ENCODE results near the gene SLC43A2.
"Not testable (repeated sequence)": the region's sequence is repeated elsewhere in the genome, so short reads cannot be mapped to it uniquely, and the experiment has no call there.

SLC43A2 gene

DNA sequence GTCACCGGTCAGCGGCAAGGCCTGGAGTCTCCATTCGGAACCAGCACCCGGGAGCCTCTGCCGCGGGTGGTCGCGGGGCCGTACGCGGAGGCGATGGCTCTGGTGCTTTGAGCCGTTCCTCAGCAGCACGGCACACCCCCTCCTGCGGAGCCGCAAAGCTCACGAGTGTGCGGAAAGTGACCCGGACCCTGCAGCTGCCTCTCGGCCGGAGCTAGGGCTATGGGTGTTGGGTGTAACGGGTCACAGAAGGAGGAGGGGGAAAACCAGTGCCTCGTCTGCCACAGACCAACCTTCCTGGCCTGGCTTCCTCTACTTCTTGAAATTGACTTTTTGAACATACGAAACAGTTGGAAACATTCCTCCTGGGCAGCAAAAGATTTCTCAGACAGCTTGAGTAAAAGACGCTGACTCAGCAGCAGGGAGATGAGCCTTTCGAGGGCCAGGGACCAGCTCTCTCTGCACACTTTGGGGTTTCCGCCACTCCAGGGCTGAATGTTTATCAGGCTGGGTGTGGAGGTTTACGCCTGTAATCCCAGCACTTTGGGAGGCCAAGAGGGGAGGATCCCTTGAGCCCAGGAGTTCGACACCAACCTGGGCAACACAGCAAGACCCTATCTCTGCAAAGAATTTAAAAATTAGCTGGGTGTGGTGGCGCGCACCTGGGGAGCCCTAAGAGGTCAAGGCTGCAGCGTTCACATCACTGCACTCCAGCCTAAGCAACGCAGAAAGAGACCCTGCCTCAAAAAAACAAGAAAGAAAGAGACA, 39.6 kb downstream of the SLC43A2 start:
- FAIRE-seq, result no peak

DNA sequence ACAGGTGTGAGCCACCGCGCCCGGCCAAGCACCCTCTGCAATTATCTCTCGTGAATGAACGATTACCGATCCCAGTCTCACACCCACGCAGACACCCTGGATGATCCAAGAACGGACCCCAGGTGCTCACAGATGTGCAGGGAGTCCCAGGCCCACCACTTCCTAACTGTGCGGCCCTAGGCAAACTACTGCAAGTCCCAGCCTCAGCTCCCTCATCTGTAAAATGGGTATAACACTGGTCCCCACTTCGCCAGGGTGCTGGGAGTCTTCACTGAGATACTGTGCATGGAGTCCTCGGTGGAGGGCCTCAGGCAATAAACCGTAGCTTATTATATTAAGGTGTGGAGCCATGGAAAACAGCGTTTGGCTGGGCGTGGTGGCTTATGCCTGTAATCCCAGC, 44.5 kb downstream of the SLC43A2 start:
- FAIRE-seq, result no peak

DNA sequence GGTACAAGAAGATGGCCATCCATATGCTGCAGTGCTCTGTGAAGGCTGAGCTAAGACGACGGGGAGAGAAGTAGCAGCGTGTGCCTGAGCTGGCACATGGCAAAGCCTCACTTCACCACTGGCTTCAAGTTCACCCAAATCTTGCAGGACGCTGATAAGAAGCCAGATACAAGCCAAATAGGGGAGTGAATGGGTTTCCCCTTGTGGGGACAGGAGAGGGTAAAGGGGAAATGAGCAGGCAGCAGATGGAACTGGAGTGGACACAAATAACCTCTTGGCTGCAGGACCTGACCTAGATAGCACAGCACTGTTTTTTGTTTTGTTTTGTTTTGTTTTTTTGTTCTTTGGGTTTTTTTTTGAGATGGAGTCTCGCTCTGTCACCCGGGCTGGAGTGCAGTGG, 45.1 kb downstream of the SLC43A2 start:
- FAIRE-seq, result no peak

DNA sequence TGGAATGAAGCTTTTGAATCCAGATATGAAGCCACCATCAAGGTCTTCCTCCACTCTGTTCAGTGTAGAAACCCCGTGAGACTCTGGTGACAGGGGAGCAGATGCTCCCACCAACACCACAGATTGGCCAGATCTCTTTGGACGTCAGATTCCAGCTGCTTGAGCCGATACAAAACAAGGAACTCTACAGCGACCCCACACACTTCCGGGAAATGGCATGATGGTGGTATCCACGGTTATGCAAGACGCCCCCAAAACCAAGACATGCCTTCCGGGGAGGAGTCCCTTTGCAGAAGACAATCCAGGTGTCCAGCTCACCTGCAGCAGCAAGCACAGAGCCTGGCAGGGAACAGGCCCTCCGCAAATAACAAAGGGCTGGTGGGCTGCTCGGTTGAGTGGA, 46.3 kb downstream of the SLC43A2 start:
- FAIRE-seq, result no peak

DNA sequence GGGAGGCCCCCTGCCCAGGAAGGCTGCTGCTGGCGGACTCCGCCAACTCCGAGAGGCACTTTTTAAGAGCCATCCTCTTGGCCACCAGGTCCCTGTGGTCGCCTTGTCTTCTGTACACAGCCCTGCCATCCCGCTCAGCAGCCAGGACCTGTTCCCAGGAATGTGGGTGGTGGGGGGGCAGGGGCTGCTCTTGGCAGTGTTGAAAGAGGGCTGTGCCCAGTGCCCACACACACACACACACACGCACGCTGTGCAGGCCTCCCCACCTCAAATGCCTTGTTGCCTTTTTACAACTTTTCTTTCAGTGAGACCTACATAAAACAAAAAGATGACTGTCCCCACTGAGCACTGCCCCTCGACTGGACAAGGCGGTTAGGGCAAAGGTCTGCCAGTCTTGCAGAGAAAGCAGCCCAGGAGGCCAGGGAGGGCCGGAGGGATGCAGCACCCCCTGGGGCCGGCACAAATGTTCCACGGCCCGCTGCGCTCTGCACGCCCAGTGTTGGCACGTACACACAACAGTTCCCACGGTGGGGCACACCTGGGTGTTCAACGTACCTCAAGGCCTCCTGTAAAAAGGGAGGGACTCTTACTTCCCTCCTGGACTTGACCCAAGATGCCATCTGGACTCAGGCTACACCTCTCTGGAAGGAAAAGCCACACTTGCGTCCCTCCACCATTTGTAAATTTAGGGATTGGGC, 47.5 kb downstream of the SLC43A2 start:
- no peak for FAIRE-seq

DNA sequence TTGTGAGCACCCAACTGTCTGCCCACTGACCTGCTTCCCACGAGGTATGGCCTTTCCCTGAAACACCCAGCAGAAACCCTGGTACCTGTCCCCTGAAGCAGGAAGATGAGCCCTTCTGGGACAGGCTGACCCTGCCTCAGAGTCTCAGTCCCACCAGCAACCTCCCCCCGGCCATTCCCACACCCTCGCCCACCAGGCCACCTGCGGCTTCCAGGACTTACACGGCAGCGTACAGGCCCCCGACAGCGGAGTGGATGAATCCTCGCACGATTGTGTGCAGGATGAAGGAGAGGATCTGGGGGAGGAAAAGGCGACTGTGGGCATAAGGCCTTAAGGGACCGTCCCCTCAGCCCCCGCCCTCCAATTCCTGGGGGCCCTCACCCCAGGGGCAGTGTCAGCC, 50.6 kb downstream of the SLC43A2 start:
- no peak for FAIRE-seq

DNA sequence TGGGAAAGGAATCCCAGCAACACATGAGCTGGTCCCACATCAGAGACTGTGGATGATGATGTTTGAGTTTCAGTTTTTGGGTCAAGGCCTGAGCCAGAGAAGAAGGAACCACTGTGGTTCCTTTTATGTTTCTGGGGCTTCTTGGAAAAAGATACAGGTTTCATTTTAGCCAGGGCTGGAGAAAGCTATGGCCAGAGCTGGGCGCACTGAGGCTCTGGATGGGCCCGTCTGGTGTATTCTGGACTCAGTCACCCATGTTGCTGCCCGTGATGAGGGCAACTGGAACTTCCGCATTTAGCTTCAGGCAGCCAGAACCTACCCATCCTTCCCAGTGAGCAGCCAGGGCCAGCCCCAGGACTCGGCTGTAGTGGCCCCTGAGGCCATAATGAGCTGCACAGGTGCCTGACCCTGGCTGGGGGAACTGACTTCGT, 51.0 kb downstream of the SLC43A2 start:
- no peak for FAIRE-seq

DNA sequence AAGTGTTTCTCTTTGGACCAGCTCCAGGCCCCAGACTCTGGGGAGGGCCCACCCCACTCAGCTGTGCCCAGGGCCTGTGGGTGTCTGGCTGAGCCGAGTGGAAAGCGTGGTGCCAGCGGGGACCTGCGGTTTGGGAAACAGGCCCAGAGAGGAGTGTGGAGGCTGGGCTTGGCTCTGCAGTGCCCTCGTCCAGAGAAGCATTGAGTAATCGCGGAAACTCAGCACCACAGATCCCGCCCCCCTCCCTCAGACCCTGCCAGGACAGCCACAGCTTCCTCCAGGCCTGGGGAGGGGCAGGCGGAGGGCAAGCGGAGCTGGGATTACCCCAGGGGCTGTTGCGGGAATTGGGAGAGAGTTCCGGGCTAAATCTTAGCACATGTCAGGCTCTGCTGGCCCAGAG, 51.5 kb downstream of the SLC43A2 start:
- no peak for FAIRE-seq

DNA sequence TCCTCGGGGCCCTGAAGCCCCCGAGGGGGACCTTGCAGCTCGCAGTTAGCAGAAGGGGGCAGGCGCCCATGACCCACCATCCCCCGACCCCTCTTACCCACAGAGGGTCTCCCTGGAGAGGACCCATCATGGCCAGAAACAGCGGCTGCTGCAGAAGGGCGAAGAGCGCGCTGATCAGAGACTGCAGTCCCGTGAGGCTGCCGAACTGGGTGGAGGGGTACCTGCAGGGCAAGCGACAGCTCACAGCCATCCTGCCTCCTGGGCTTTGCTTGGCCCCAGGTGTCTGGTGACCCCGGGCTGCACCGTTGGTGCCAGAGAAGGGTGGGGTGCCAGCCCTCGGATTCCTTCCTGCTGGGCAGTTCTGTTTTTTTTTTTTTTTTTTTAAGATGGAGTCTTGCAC, 52.1 kb downstream of the SLC43A2 start:
- FAIRE-seq, result no peak

DNA sequence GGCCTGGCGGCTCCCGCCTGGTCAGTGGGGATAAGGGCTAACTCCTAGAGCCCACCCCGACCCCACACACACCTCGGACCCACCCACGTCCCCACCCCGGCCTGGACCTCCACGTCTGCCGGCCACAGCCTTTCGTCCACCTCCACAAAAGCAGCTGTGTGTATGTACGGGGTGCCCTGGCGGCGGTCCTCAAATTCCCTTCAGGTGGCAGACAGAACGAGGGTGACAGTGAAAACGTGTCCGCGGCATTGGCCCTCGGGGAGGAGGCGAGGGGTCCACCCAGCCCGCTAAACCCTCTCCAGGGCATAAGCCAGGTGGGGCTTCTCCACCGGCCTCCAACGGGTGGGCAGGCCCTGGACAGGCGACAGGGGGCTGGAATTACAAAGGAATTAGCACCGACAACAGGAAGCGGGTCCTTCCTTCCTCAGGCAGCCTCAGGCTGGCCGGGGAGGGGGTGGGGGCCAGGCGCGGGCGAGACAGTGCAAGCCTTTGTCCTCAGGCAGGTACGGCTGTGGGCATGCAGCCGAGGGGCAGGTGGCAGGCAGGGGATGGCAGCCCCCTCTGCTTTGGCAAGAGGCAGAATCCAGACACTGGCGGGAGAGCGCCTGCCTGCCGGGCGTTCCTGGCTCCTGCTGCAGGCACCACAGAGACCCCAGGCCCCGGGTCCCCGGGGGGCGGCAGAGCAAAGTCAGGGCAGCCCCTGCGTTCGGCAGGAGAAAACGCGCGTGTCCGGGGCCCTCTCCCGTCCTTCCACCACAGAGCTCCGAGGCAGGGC, 53.8 kb downstream of the SLC43A2 start:
- no peak for FAIRE-seq

DNA sequence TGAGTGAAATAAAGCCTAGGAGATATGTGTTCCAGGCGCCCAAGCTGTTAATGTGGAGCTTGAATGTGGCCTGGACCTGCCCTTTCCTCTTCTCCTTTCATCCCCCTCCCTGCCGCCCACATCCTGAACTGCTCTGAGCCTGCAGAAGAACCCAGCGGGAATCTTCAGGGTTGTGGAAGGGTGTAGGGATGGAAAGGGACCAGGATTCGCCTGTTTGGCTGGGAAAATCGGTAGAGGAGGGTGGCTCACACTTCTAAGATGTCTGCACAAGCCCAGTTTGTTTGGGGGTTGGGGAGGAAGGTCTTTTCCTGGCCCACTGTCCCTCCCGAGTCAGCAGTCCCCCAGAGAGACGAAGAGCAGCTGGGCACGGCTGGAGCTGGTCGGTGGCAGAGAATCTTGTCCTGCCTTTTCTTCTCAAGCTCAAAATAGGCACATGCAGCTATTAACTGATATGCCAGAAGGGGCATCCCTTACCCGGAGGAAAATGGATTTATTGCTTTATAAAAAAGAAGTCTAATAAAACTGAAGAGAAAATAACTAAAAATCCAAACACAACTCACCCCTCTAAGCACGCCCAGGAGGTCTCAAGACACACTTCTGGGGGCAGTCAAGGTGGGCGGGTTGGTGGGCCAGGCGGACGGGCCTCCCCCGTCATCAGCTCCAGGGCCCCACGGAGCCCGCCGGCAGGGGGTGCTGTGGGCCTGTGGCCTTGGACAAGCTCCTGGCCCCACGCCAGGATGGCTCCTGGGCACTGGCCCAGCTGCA, 54.5 kb downstream of the SLC43A2 start:
- no peak for FAIRE-seq

DNA sequence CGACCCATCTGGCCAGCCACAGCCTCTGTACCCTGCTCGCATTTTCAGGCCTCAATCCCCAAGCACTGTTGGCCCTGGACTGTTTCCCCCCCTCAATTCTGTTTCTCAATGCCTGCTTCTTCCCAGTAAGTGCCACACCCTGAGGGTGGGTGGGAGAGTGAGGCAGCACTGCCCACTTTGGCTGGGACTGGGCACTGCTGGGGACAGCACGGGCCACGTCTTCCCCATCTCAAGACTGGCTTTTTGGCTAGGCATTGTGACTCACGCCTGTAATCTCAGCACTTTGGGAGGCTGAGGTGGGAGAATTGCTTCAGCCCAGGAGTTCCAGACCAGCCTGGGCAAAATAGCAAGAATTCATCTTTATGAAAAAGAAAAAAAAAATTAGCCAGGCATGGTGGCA, 56.0 kb downstream of the SLC43A2 start:
- FAIRE-seq, result not testable (repeated sequence)

DNA sequence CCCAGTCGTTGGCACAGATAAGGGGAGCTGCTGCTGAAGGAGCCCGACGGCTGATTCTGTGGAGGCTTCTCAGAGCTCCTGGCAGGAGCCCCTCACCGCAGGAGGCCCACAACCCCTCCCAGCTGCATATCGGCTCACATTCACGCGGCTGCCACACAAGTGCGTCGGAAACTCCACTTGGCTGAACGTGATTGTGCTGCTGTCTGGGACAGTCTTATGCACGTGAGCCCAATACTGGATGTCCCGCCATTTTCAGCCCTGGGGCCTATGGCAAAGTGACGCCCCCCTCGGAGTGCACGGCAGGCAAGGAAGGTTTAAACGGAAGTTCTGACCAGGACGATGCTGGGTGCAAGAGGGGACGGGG, 57.3 kb downstream of the SLC43A2 start:
- FAIRE-seq, result no peak

DNA sequence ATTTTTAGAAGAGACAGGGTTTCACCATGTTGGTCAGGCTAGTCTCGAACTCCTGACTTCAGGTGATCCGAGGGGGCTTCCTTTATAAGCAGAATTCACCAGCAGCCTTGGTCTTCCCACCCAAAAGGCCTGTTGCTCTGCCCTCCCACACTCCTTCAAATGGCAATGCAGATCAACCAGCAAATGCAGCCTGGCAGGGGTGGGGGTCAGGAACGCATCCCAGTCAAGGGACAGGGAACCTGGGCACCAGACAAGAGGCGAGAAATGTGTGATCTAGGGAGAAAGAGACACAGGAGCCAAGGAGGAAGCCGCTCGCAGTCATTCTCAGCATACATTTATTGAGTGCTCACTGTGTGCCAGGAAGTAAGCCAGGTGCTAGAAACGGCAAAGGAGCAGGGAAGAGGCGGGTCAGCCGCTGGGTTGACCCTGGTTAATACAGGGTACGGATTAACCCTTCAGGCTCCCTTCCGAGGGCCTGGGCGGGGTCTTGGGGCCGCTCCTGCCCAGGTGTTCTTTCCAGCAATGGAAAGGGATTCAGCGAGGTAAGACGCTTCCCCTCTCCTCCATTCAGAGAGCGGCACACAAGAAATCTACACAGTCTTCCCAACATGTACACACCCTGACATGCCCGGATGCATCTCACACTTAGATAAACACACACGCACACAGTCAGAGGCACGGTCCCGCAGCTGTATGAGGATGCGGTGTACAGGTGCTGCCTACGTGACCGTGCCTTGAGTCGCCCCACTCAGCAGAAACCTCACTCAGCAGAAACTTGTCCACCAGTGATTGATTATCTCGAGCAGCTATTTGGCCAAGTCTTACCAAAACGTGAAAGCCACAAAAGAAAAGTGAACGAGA, 59.5 kb downstream of the SLC43A2 start:
- no peak for FAIRE-seq

DNA sequence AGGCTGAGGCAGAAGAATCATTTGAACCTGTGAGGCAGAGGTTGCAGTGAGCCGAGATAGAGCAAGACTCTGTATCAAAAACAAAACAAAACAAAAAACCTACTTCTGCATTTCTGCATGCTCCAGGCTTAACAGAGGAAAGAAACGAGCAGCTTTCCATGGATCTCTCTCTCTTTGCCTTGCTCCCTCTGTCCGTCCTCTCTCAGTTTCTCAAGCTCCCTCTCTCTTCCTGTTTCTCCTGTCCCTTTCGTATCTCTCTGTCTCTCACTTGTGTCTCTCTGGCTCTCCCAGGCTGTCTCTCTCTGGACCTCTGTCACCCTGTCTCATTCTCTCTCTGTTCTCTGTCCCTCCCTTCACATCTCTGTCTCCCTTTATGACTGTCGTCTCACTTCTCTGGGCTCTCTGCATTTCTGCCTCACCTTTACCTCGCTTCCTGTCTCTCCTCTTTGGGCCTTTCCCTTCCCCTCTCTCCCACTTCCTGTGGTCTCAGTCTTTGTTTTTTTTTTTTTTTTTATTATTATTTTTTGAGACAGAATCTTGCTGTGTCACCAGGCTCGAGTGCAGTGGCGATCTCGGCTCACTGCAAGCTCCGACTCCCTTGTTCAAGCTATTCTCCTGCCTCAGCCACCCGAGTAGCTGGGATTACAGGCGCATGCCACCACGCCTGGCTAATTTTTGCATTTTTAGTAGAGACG, 62.0 kb downstream of the SLC43A2 start:
- FAIRE-seq, result no peak

DNA sequence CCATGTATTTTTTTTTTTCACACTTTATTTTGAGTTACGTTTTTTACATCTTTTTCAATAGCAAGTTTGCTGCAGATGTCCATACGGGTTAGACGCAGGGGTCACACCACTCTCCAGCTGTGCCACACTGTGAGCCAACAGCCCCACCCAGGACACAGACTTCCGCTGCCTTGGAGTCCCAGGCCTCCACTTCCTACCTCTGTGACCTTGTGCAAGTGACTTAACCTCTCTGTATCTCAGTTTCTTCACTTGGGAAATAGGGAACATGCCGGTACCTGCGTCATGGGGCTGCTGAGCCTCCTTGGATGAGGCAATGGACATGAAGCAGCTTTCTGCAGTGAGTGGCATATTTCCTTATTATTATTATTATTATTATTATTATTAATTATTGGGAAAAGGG, 62.8 kb downstream of the SLC43A2 start:
- no peak for FAIRE-seq

DNA sequence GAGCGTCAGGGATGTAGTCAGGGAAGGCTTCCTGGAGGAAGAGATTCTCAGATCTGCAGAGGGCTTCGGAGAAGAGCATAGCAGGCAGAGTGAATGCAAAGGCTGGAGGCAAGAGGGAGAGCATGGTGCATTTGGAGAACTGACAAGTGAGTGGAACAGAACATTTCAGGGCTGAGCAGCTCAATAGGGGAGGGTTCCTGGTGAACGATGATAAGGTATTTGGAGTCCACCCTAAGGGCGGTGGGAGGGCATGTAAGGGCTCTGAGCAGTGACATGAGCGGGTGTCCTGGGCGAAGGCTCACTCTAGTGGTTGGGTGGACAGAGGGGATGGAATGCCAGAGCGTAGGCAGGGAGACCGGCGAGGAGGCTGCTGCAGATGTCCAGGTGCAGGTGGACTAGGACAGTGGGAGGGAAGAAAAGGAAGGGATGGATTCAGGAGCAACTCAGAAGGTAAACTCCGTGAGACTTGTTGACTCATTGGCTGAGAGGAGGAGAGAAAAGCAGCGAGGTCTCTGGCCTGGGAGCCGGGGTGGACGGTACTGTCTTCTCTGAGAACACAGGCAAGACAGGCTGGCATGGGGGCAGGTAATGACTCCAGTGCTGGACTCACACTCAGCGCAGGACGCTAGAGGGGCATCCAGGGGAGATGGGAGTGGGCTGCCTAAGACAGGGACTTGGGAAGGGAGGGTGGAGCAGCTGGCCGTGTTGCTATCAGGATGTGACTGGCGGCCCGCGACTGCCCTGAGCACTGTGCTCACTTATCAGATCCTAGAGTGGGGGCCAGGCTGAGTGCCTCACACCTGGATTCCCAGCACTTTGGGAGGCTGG, 64.6 kb downstream of the SLC43A2 start:
- no peak for FAIRE-seq

DNA sequence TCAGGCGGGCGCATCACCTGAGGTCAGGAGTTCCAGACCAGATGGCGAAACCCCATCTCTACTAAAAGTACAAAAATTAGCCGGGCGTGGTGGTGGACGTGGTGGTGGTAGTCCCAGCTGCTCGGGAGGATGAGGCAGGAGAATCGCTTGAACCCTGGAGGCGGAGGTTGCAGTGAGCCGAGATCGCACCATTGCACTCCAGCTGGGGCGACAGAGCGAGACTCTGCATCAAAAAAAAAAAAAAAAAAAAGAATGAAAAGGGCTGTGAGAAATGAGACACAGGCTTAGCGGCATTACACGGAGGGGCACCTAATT, 65.2 kb downstream of the SLC43A2 start:
- not testable (repeated sequence) for FAIRE-seq

DNA sequence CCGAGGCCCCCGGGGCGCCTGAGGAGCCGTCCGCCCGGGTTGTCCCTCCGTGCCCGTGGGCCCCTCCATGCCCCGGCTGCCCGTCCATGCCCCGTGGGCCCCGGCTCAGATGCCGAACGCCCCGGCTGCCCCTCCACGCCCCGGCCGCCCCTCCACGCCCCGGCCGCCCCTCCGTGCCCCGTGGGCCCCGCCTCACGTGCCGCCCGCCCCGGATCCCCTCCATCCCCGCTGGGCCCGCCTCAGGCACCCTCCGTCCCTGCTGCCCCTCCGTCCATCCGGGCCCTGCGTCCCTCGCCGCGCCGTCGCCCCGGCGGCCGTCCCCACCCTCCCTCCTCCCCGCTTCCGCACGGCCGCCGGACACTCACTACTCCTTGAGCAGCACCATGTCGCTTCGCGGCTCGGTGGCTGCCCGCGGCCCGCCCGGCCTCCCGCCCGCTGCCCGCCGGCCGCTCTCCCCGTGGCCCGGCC, 66.4 kb downstream of the SLC43A2 start:
- no peak for FAIRE-seq

DNA sequence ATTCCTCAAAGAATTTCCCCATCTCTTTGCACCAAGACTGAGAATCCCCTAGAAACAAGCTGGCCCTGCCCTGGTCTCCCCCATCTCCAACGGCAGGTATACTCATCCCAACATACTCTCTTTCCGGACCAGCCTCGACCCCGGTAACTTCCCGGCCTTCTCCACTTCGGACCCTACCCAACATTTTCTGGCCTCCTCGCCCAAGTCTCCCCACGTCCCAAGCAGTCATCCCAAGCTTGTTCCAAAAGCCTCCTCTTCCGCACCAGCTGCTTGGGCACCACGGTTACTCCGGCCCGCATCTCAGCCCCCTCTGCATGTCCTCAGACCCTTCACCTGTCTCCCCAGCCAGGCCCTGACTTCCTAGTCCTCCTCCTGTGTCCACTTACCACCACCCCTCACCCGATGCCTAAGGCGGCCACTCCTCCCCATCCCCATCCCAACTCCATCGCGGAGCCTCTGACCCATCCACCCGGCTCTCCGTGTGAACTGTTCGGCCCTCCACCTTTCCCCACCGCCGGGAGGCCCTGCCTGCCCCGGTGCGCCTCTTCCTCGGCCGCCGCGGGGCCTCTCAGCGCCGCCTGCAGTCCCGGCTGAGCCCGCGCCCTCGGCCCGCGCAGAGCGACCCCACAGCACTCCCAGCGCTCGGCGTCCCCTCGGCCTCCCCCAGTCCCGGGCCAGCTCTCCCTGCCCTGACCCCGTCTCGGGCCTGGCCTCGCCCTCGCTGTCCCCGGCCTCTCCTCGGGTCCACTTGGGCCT, 67.0 kb downstream of the SLC43A2 start:
- no peak for FAIRE-seq
